GM23338 (cell line): ENCODE measurements around the gene RGS3.

Experiments
- JUNB ChIP-seq: IDR thresholded peaks from one replicate; pipeline ENCODE4 v1.6.1; 2016; ENCODE audit warnings: antibody characterized with exemption; ENCODE audit not compliant: unreplicated experiment
- POLR2AphosphoS5 ChIP-seq: IDR thresholded peaks from 2 replicates; pipeline ENCODE4 v1.6.1; 2016; ENCODE audit warnings: antibody characterized with exemption, low read depth
- TF ChIP-seq, protein P1 (sequence below), 2 experiments: fragments of 200-600 bp in 1 of 2; sonication (generic) in 1 of 2; conservative IDR thresholded peaks; 2 replicates each; pipeline versions ENCODE4 v1.5.1 to v1.6.1; 2016 to 2017; ENCODE audit warnings: antibody characterized with exemption in 2 of 2, low read depth in 2 of 2, mild to moderate bottlenecking in 2 of 2, moderate library complexity in 1 of 2

GRCh38 chr9:113542741-113543140 is 79.2 kb downstream of the RGS3 start:
- TF ChIP-seq, protein P1, sequence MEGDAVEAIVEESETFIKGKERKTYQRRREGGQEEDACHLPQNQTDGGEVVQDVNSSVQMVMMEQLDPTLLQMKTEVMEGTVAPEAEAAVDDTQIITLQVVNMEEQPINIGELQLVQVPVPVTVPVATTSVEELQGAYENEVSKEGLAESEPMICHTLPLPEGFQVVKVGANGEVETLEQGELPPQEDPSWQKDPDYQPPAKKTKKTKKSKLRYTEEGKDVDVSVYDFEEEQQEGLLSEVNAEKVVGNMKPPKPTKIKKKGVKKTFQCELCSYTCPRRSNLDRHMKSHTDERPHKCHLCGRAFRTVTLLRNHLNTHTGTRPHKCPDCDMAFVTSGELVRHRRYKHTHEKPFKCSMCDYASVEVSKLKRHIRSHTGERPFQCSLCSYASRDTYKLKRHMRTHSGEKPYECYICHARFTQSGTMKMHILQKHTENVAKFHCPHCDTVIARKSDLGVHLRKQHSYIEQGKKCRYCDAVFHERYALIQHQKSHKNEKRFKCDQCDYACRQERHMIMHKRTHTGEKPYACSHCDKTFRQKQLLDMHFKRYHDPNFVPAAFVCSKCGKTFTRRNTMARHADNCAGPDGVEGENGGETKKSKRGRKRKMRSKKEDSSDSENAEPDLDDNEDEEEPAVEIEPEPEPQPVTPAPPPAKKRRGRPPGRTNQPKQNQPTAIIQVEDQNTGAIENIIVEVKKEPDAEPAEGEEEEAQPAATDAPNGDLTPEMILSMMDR (conservative IDR thresholded peaks at IDR 0.05; ENCODE audit: low read depth in 2 of 2) = no peak
- TF ChIP-seq POLR2AphosphoS5 (no peak), JUNB (no peak)
